H1 (cell line): ENCODE data around the gene ZBTB2. TPM values are rescaled to one million over a fixed set of nuclear protein-coding genes. Genes with fewer than 3 reads are reported as not detected.

Source experiments
- CTCF ChIA-PET: fragments of 300-600 bp; sonication (Branson Sonifier 250); formaldehyde crosslinking; loops from one replicate; lab custom pipeline; 2021; ENCODE audit not compliant: partially characterized antibody; lab: Charles Lee
- POLR2A ChIA-PET: fragments of 300-600 bp; sonication (Branson Sonifier 250); formaldehyde crosslinking; loops from one replicate; lab custom pipeline; 2021; ENCODE audit warnings: inconsistent platforms; ENCODE audit not compliant: partially characterized antibody; lab: Charles Lee
- DNase-seq, 2 experiments: peaks; one replicate each; pipeline versions ENCODE4 v3.0.0 to v3.0.0-alpha.2; 2010 to 2022; ENCODE audit warnings: low spot score in 2 of 2, low read depth in 1 of 2, mixed read lengths in 1 of 2
- FAIRE-seq: peaks from 2 replicates; lab custom pipeline; 2011; peaks lifted over from hg19 to GRCh38; lab: Jason Lieb, UNC
- H2AFZ ChIP-seq: 2 replicates; pipeline ENCODE4 v1.8.1; 2012; ENCODE audit warnings: low read length, inconsistent platforms
- H2AK5ac ChIP-seq: 2 replicates; pipeline ENCODE4 v1.6.1; 2013; ENCODE audit warnings: low read depth, low read length
- H2BK120ac ChIP-seq: replicated peaks from 2 replicates; pipeline ENCODE3; 2013; ENCODE audit warnings: low read depth, low read length, inconsistent platforms
- H2BK12ac ChIP-seq: 2 replicates; pipeline ENCODE4 v1.6.1; 2013; ENCODE audit warnings: low read depth, low read length
- H2BK15ac ChIP-seq: 2 replicates; pipeline ENCODE4 v1.6.1; 2013; ENCODE audit warnings: low read length
- H2BK20ac ChIP-seq: 2 replicates; pipeline ENCODE4 v1.6.1; 2013; ENCODE audit warnings: low read length
- H2BK5ac ChIP-seq: 2 replicates; pipeline ENCODE4 v1.6.1; 2013; ENCODE audit warnings: low read depth, low read length
- H3K14ac ChIP-seq: 2 replicates; pipeline ENCODE4 v1.6.1; 2013; ENCODE audit warnings: inconsistent platforms; ENCODE audit not compliant: insufficient read length
- H3K18ac ChIP-seq: 2 replicates; pipeline ENCODE4 v1.6.1; 2013; ENCODE audit warnings: low read length; ENCODE audit errors: extremely low read depth
- H3K23ac ChIP-seq: 2 replicates; pipeline ENCODE4 v1.6.1; 2013; ENCODE audit warnings: inconsistent platforms; ENCODE audit not compliant: insufficient read length
- H3K23me2 ChIP-seq: 2 replicates; pipeline ENCODE4 v1.6.1; 2013; ENCODE audit warnings: low read depth, low read length
- H3K27ac ChIP-seq: 2 replicates; pipeline ENCODE4 v1.6.1; 2011; ENCODE audit warnings: low read depth, low read length, inconsistent platforms
- H3K27me3 ChIP-seq, 4 experiments: replicated peaks in 1 of 4; 1 replicate in 1 of 4; 2 replicates in 3 of 4; pipeline versions ENCODE4 v1.6.1 to v1.8.1; 2011 to 2013; ENCODE audit warnings: low read length in 3 of 4, mild to moderate bottlenecking in 3 of 4, inconsistent platforms in 2 of 4, mixed read lengths in 2 of 4, moderate library complexity in 1 of 4; ENCODE audit not compliant: control insufficient read depth in 3 of 4, insufficient read depth in 3 of 4; ENCODE audit errors: extremely low read depth in 1 of 4
- H3K36me3 ChIP-seq, 4 experiments: 2 replicates each; pipeline versions ENCODE4 v1.6.1 to v1.8.1; 2011 to 2013; ENCODE audit warnings: mild to moderate bottlenecking in 4 of 4, low read length in 3 of 4, moderate library complexity in 2 of 4, control low read depth in 1 of 4, inconsistent platforms in 1 of 4; ENCODE audit not compliant: insufficient read depth in 4 of 4, control insufficient read depth in 2 of 4
- H3K4ac ChIP-seq: replicated peaks from 2 replicates; pipeline ENCODE3; 2013; ENCODE audit warnings: low read length, low read depth, mixed read lengths, inconsistent platforms; ENCODE audit not compliant: insufficient read length
- H3K4me1 ChIP-seq, 4 experiments: replicated peaks in 1 of 4; 1 replicate in 1 of 4; 2 replicates in 3 of 4; pipeline versions ENCODE4 v1.6.1 to v1.8.1; 2011 to 2013; ENCODE audit warnings: low read length in 3 of 4, inconsistent platforms in 2 of 4, mixed read lengths in 1 of 4; ENCODE audit not compliant: insufficient read depth in 4 of 4, control insufficient read depth in 3 of 4
- H3K4me2 ChIP-seq, 2 experiments: 2 replicates each; pipeline versions ENCODE4 v1.6.1 to v1.8.1; 2011 to 2013; ENCODE audit warnings: low read depth in 2 of 2, low read length in 2 of 2, control low read depth in 1 of 2, inconsistent platforms in 1 of 2, mild to moderate bottlenecking in 1 of 2; ENCODE audit not compliant: insufficient read depth in 1 of 2
- H3K4me3 ChIP-seq, 4 experiments: fragments of 200-600, 300-600 bp in 1 of 4; sonication (generic), shearing (Covaris generic), sonication (Bioruptor Twin) in 1 of 4; 2 replicates each; pipeline versions ENCODE4 v1.5.1 to v1.8.1; 2011 to 2016; ENCODE audit warnings: low read length in 4 of 4, low read depth in 3 of 4, control low read depth in 2 of 4, inconsistent platforms in 2 of 4, mild to moderate bottlenecking in 2 of 4, mixed read lengths in 1 of 4, moderate library complexity in 1 of 4; ENCODE audit not compliant: insufficient read depth in 2 of 4; ENCODE audit errors: extremely low read depth in 1 of 4
- H3K56ac ChIP-seq: replicated peaks from 2 replicates; pipeline ENCODE3; 2013; ENCODE audit warnings: low read depth, mild to moderate bottlenecking, mixed read lengths, low read length, inconsistent platforms; ENCODE audit not compliant: insufficient read length
- H3K79me1 ChIP-seq: 2 replicates; pipeline ENCODE4 v1.6.1; 2013; ENCODE audit warnings: low read depth, low read length, control low read depth
- H3K79me2 ChIP-seq, 2 experiments: 2 replicates each; pipeline versions ENCODE4 v1.6.1 to v1.8.1; 2012 to 2013; ENCODE audit warnings: low read length in 2 of 2, mild to moderate bottlenecking in 2 of 2, inconsistent platforms in 1 of 2; ENCODE audit not compliant: insufficient read depth in 2 of 2, control insufficient read depth in 1 of 2
- H3K9ac ChIP-seq, 4 experiments: replicated peaks in 1 of 4; 1 replicate in 1 of 4; 2 replicates in 3 of 4; pipeline versions ENCODE4 v1.6.1 to v1.8.1; 2011 to 2013; ENCODE audit warnings: low read depth in 3 of 4, low read length in 3 of 4, control low read depth in 2 of 4, mild to moderate bottlenecking in 2 of 4, moderate library complexity in 2 of 4, inconsistent platforms in 1 of 4; ENCODE audit errors: extremely low read depth in 1 of 4
- H3K9me3 ChIP-seq, 2 experiments: 2 replicates each; pipeline versions ENCODE4 v1.6.1 to v1.8.1; 2012 to 2013; ENCODE audit warnings: mild to moderate bottlenecking in 2 of 2, moderate library complexity in 2 of 2, control low read depth in 1 of 2, inconsistent platforms in 1 of 2, low read depth in 1 of 2, low read length in 1 of 2, mixed read lengths in 1 of 2; ENCODE audit not compliant: insufficient read depth in 2 of 2
- H4K20me1 ChIP-seq, 2 experiments: replicated peaks in 1 of 2; 2 replicates each; pipeline versions ENCODE3 to v1.8.1; 2011 to 2013; ENCODE audit warnings: inconsistent platforms in 2 of 2, low read length in 2 of 2, mild to moderate bottlenecking in 1 of 2; ENCODE audit not compliant: insufficient read depth in 2 of 2, control insufficient read depth in 1 of 2
- H4K5ac ChIP-seq: 2 replicates; pipeline ENCODE4 v1.6.1; 2013; ENCODE audit warnings: low read length, low read depth, mixed read lengths, inconsistent platforms; ENCODE audit not compliant: insufficient read length
- H4K8ac ChIP-seq: 2 replicates; pipeline ENCODE4 v1.8.0; 2013; ENCODE audit warnings: mild to moderate bottlenecking, moderate library complexity, low read length, inconsistent platforms; ENCODE audit not compliant: insufficient read depth; ENCODE audit errors: extremely low read depth
- H4K91ac ChIP-seq: replicated peaks from 2 replicates; pipeline ENCODE3; 2013; ENCODE audit warnings: low read length, mixed read lengths, inconsistent platforms; ENCODE audit not compliant: insufficient read length
- KDM1A ChIP-seq: fragments of 200-600, 300-600 bp; sonication (generic); IDR thresholded peaks from 2 replicates; pipeline ENCODE4 v1.7.1; 2016; ENCODE audit warnings: mild to moderate bottlenecking, low read length, borderline replicate concordance
- MAFK ChIP-seq: IDR thresholded peaks from 2 replicates; pipeline ENCODE4 v1.6.1; 2012; ENCODE audit warnings: low read depth, mild to moderate bottlenecking, improper control_type of control experiment, low read length
- WGBS, 2 experiments: shearing (Covaris generic) in 1 of 2; methylation state at CpG; one replicate each; pipeline versions ENCODE4 v1.1.6 to v1.1.7; 2013 to 2015; ENCODE audit warnings: low lambda C conversion rate in 2 of 2, mixed read lengths in 2 of 2, inconsistent platforms in 1 of 2, low coverage in 1 of 2, missing lambda C conversion rate in 1 of 2; ENCODE audit not compliant: insufficient replicate concordance in 2 of 2, insufficient coverage in 1 of 2, insufficient read length in 1 of 2; ENCODE audit errors: extremely low coverage in 1 of 2, missing lambda C conversion rate in 1 of 2; 5-methylcytosine and 5-hydroxymethylcytosine counted together
- polyA plus RNA-seq, 7 experiments: library from polyadenylated mRNA; depleted of rRNA in 3 of 7; stranded (reverse) in 5 of 7; unstranded in 2 of 7; fragments of >200 nt in 5 of 7; fragments of 200-250 nt in 2 of 7; gene quantifications; 1 replicate in 5 of 7; 2 replicates in 1 of 7; 4 replicates in 1 of 7; pipeline versions ENCODE4 v1.2.1 to v1.2.3, GENCODE V29; 2011 to 2013; ENCODE audit warnings: missing spikeins in 2 of 7, mixed read lengths in 2 of 7
- total RNA-seq: library from RNA; stranded (reverse); fragmentation: NEBNext Ultra II Directional; extraction: Animal tissue kit (Norgen Biotek cat#: 25700); gene quantifications from 2 replicates; pipeline ENCODE4 v1.2.1, GENCODE V29; 2021

The ZBTB2 gene
- total and polyA plus RNA-seq, 2 of the 8 experiments (the other 6 are each of a cell fraction or from before 2014, with no cell fraction given), result 16.1 to 23.7 TPM

DNA sequence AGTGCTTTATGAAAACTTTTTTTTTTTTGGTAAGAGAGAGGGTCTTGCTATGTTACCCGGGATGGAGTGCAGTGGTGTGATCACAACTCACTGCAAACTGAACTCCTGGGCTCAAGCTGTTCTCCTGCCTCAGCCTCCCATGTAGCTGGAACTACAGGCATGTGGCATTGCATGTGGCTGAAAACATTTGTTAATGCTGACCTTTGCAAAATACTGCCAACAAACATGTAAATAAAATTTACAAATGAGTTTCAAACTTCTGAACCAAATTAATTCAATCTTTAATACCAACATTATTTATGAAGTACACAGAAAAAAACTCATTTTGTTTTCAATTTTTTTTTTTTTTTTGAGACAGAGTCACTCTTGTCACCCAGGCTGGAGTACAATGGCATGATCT, 26.1 kb upstream of the ZBTB2 start:
- Histone ChIP-seq H3K18ac (no peak overlapping the region), H3K36me3 (peaks cover 7 to 76% (median 43%) of the 10 kb centered on the region in 4 experiments; a peak in 7 of 8 replicates), H2AFZ (no peak overlapping the region)

More for the DNA sequence above, 26.1 kb upstream of the ZBTB2 start:
- no peak overlapping the region for H2BK20ac ChIP-seq
- no peak overlapping the region for H4K5ac ChIP-seq
- TF ChIP-seq KDM1A, result no peak
- peak; percentile 42; the same call in 1 of the 2 replicates for TF ChIP-seq MAFK
- no peak overlapping the region for H2BK15ac ChIP-seq
- no peak overlapping the region for H3K14ac ChIP-seq
- no peak overlapping the region for H3K4me2 ChIP-seq
- H3K23me2 ChIP-seq, result no peaks in the 10 kb centered on the region
- H4K20me1 ChIP-seq, result no peaks in the 10 kb centered on the region
- 94% methylated on average over 1 of the region's 1 CpG; no CpG with 5 or more reads in 1 of the 2 experiments for WGBS, 2 experiments
- POLR2A ChIA-PET, result interaction anchor here (1.7 kb wide), 1 partner anchor 23 kb away, joined by 4 read pairs; no protein-coding TSS in a partner anchor
- H2BK5ac ChIP-seq, result no peak overlapping the region
- no peaks in the 10 kb centered on the region for H3K79me1 ChIP-seq
- no peak overlapping the region for H3K23ac ChIP-seq
- H3K27ac ChIP-seq, result no peak overlapping the region
- H2BK12ac ChIP-seq, result no peak overlapping the region
- no peak for DNase-seq
- no peak overlapping the region for H2BK120ac ChIP-seq
- FAIRE-seq, result no peak
- H2AK5ac ChIP-seq, result no peak overlapping the region
- no peaks in the 10 kb centered on the region for H3K27me3 ChIP-seq
- H3K9ac ChIP-seq, result no peak overlapping the region
- H3K9me3 ChIP-seq, result no peaks in the 10 kb centered on the region
- no peaks in the 10 kb centered on the region for H3K4me1 ChIP-seq
- H3K4ac ChIP-seq, result no peak overlapping the region
- H3K79me2 ChIP-seq, result no peaks in the 10 kb centered on the region
- H3K56ac ChIP-seq, result no peak overlapping the region
- H4K91ac ChIP-seq, result no peak overlapping the region
- no peak overlapping the region for H4K8ac ChIP-seq
- CTCF ChIA-PET, result interaction anchor here (0.6 kb wide), 1 partner anchor 13 kb away, joined by 3 read pairs; no protein-coding TSS in a partner anchor
- no peak overlapping the region for H3K4me3 ChIP-seq
